ENCODE measurements around the gene NPIPB8. TPM values are rescaled to one million over a fixed set of nuclear protein-coding genes. Genes with fewer than 3 reads are reported as not detected.
"Not testable (repeated sequence)": the region's sequence is repeated elsewhere in the genome, so short reads cannot be mapped to it uniquely, and the experiment has no call there.

NPIPB8 gene
- total and polyA plus RNA-seq, 9 of the 15 experiments (the other 6 are each of a cell fraction or from before 2014, with no cell fraction given): 0.16 TPM; not detected in 8

- H3K36me3 ChIP-seq (ENCODE audit: control insufficient read depth, insufficient read depth, low read length); H3K27ac ChIP-seq (ENCODE audit: extremely low read depth, low read depth, low read length); H3K9me3 ChIP-seq (replicated peaks; ENCODE audit: control insufficient read depth, insufficient read depth, low read depth, low read length); CTCF ChIA-PET (ENCODE audit: low intra/inter-chr PET ratio); FAIRE-seq; BruUV-seq (replicated peaks); H3K79me2 ChIP-seq (ENCODE audit: control insufficient read depth, insufficient read depth, low read length); H3K27me3 ChIP-seq (ENCODE audit: control insufficient read depth in 2 of 2, insufficient read depth in 2 of 2, low read length in 2 of 2); H4K20me1 ChIP-seq (replicated peaks; ENCODE audit: control insufficient read depth, insufficient read depth, low read length); intact Hi-C loops (cut with micrococcal nuclease); H3K9me1 ChIP-seq (ENCODE audit: control insufficient read depth, insufficient read depth, low read length): not testable (repeated sequence)
- Histone ChIP-seq H3K4me2 (ENCODE audit: insufficient read depth, low read length) (peak overlapping the region; percentile 71), H3K4me1 (replicated peaks in 1 of 2; ENCODE audit: control insufficient read depth in 2 of 2, insufficient read depth in 2 of 2, low read length in 2 of 2) (peaks cover 6 to 17% of the 10 kb centered on the region in 2 experiments; a peak in 3 of 5 replicates), H3K9ac (ENCODE audit: insufficient read depth in 1 of 2, low read depth in 2 of 2, low read length in 2 of 2) (peak overlapping the region; percentile 38 to 91; a peak in 3 of 4 replicates), H2AFZ (ENCODE audit: low read depth, low read length) (peak overlapping the region; percentile 66), H3K4me3 (peak overlapping the region; percentile 22)
- TF ChIP-seq MAFG (tag; conservative IDR thresholded peaks at IDR 0.05) (peak; percentile 97), SMARCA4 (IDR thresholded peaks at IDR 0.05) (0 out of 2 replicates have a peak, but pooled peaks have one; percentile 37), SRF (CRISPR knock-in tag; IDR thresholded peaks at IDR 0.05) (peak in 1 of 2 experiments; percentile 22; a peak in 1 of 4 replicates), ZNF592 (IDR thresholded peaks at IDR 0.05) (0 out of 2 replicates have a peak, but pooled peaks have one; percentile 21), MAFF (IDR thresholded peaks at IDR 0.05; ENCODE audit: low read length) (peak; percentile 98), BACH1 (tag; IDR thresholded peaks at IDR 0.05) (peak; percentile 54; the same call in 1 of the 2 replicates), NFE2L1 (tag; IDR thresholded peaks at IDR 0.05; ENCODE audit: borderline replicate concordance, low read depth) (peak; percentile 79), C11orf30 (IDR thresholded peaks at IDR 0.05; ENCODE audit: low read depth) (peak; percentile 99), ZBTB7A (IDR thresholded peaks at IDR 0.05; ENCODE audit: borderline replicate concordance, control insufficient read depth, low read depth, low read length) (0 out of 2 replicates have a peak, but pooled peaks have one; percentile 42), SPI1 (IDR thresholded peaks at IDR 0.05; ENCODE audit: borderline replicate concordance, low read depth, low read length) (peak; percentile 39; the same call in 1 of the 2 replicates), MAFK (IDR thresholded peaks at IDR 0.05; ENCODE audit: low read length) (peak; percentile 98), ZNF316 (IDR thresholded peaks at IDR 0.05) (peak; percentile 99), NFE2 (IDR thresholded peaks at IDR 0.05; ENCODE audit: low read depth) (peak; percentile 89)
- in situ Hi-C loops (cut with MboI): loop anchor here (25.0 kb wide), 4 partner anchors 103 to 1603 kb away; partner anchors contain the start of genes EIF3C and EIF3CL
- POLR2A ChIA-PET: interaction anchor here (0.6 to 1.2 kb wide), 3 partner anchors 11 to 79 kb away, joined by 3 read pairs; partner anchors contain the start of gene SGF29
- peak; percentile 70 for ATAC-seq
- peak; percentile 37 to 49 (median 45) for DNase-seq (ENCODE audit: extremely low read depth in 1 of 4, low spot score in 3 of 4)
- 50% methylated on average over 3 of the region's 11 CpGs for WGBS (ENCODE audit: insufficient coverage, low coverage, missing lambda C conversion rate)
Observed at GRCh38 chr16:28608867-28609596, 28.8 kb upstream of the NPIPB8 start.

Data from K562 (cell line).